Putamen (tissue), 1 donor: ENCODE results near the gene ASXL1.
"Not testable (repeated sequence)": the region's sequence is repeated elsewhere in the genome, so short reads cannot be mapped to it uniquely, and the experiment has no call there.

Experiments
- DNase-seq: peaks from one replicate; pipeline ENCODE4 v3.0.0-alpha.2; 2016; ENCODE audit warnings: low spot score

Gene ASXL1

GRCh38 chr20:32407131-32407750 is 49.1 kb downstream of the ASXL1 start:
- not testable (repeated sequence) for DNase-seq

- DNase-seq, result no peak
Measured at GRCh38 chr20:32411955-32412706, 54.0 kb downstream of the ASXL1 start.

GRCh38 chr20:32415494-32415893 is 57.4 kb downstream of the ASXL1 start:
- DNase-seq, result no peak

- DNase-seq, result no peak
Measured at GRCh38 chr20:32416206-32416605, 58.1 kb downstream of the ASXL1 start.

- no peak for DNase-seq
Measured at GRCh38 chr20:32418376-32418775, 60.2 kb downstream of the ASXL1 start.

- no peak for DNase-seq
Measured at GRCh38 chr20:32421290-32421689, 63.2 kb downstream of the ASXL1 start.

- DNase-seq, result no peak
Measured at GRCh38 chr20:32427996-32428395, 69.9 kb downstream of the ASXL1 start.

GRCh38 chr20:32429343-32429742 is 71.2 kb downstream of the ASXL1 start:
- DNase-seq, result no peak

GRCh38 chr20:32429745-32430360 is 71.7 kb downstream of the ASXL1 start:
- DNase-seq, result no peak

- no peak for DNase-seq
Measured at GRCh38 chr20:32431457-32431856, 73.3 kb downstream of the ASXL1 start.

GRCh38 chr20:32432277-32432676 is 74.1 kb downstream of the ASXL1 start:
- DNase-seq, result no peak

GRCh38 chr20:32433311-32434021 is 75.3 kb downstream of the ASXL1 start:
- DNase-seq, result no peak

GRCh38 chr20:32434434-32434833 is 76.3 kb downstream of the ASXL1 start:
- no peak for DNase-seq

- DNase-seq, result no peak
Measured at GRCh38 chr20:32435449-32436107, 77.4 kb downstream of the ASXL1 start.

GRCh38 chr20:32436142-32436861 is 78.2 kb downstream of the ASXL1 start:
- DNase-seq, result no peak

GRCh38 chr20:32436968-32437367 is 78.8 kb downstream of the ASXL1 start:
- no peak for DNase-seq

GRCh38 chr20:32437391-32438074 is 79.4 kb downstream of the ASXL1 start:
- no peak for DNase-seq

GRCh38 chr20:32438331-32438858 is 80.3 kb downstream of the ASXL1 start:
- DNase-seq, result no peak

GRCh38 chr20:32439132-32439829 is 81.2 kb downstream of the ASXL1 start:
- no peak for DNase-seq
